Right atrium auricular region (tissue), 2 donors: ENCODE measurements around the gene DHRS11. TPM values are rescaled to one million over a fixed set of nuclear protein-coding genes. Genes with fewer than 3 reads are reported as not detected.

Experiments used
- DNase-seq: peaks from one replicate; pipeline ENCODE4 v3.0.0-alpha.2; 2019; ENCODE audit warnings: low spot score
- H3K27ac ChIP-seq, 2 donors: fragments of 200-600 bp; sonication (generic); 1 replicate in 1 of 2; 2 replicates in 1 of 2; pipeline ENCODE4 v1.5.1; 2016 to 2019
- H3K27me3 ChIP-seq, 2 donors: fragments of 200-600 bp; sonication (generic); one replicate each; pipeline versions ENCODE4 v1.5.1 to v1.6.0; 2017 to 2019
- H3K36me3 ChIP-seq: fragments of 200-600 bp; sonication (generic); one replicate; pipeline ENCODE4 v1.5.1; 2016
- H3K4me1 ChIP-seq, 2 donors: fragments of 200-600 bp; sonication (generic); one replicate each; pipeline versions ENCODE4 v1.5.1 to v1.6.0; 2017 to 2019
- H3K4me3 ChIP-seq, 2 donors: fragments of 200-600 bp; sonication (generic); 1 replicate in 1 of 2; 2 replicates in 1 of 2; pipeline ENCODE4 v1.5.1; 2017 to 2019; ENCODE audit warnings: mild to moderate bottlenecking in 1 of 2, moderate library complexity in 1 of 2
- H3K9me3 ChIP-seq, 2 donors: fragments of 200-600 bp; sonication (generic); one replicate each; pipeline ENCODE4 v1.5.1; 2019
- total RNA-seq, 2 donors: library from RNA; depleted of rRNA; stranded (reverse); fragments of >200 nt; gene quantifications; one replicate each; pipeline ENCODE4 v1.1.0, GENCODE V29; 2016
- TF ChIP-seq, protein P1 (sequence below), 2 donors: fragments of 200-600 bp; sonication (generic); IDR thresholded peaks; one replicate each; pipeline ENCODE4 v1.5.1; 2019; ENCODE audit warnings: antibody characterized with exemption in 2 of 2

The DHRS11 gene
- total RNA-seq, 2 donors from 2014 or later, result 10.5 to 17.3 TPM

DNA sequence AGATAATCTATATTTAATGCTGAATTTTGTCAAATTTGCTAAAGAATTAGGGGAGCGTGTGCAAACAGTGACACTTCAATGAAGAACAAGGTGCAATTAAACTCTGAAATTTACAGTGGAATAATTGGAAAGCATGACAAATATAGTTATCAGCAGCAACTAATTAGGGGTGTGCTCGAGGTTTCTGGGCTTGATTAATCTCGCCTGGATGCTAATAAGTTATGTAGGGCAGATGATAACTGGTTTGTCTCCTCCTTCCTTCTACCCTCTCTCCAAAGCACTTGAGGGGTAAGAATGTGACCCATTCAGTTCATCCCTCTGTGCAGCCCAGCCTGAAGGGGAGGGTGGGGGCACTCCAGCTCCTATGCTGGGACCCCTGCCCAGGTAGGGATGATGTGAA is 31.6 kb downstream of the DHRS11 start:
- H3K27ac ChIP-seq, result no peak overlapping the region
- no peak overlapping the region for H3K4me3 ChIP-seq
- no peaks in the 10 kb centered on the region for H3K27me3 ChIP-seq
- H3K36me3 ChIP-seq, result no peaks in the 10 kb centered on the region
- TF ChIP-seq, protein P1, sequence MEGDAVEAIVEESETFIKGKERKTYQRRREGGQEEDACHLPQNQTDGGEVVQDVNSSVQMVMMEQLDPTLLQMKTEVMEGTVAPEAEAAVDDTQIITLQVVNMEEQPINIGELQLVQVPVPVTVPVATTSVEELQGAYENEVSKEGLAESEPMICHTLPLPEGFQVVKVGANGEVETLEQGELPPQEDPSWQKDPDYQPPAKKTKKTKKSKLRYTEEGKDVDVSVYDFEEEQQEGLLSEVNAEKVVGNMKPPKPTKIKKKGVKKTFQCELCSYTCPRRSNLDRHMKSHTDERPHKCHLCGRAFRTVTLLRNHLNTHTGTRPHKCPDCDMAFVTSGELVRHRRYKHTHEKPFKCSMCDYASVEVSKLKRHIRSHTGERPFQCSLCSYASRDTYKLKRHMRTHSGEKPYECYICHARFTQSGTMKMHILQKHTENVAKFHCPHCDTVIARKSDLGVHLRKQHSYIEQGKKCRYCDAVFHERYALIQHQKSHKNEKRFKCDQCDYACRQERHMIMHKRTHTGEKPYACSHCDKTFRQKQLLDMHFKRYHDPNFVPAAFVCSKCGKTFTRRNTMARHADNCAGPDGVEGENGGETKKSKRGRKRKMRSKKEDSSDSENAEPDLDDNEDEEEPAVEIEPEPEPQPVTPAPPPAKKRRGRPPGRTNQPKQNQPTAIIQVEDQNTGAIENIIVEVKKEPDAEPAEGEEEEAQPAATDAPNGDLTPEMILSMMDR (IDR thresholded peaks at IDR 0.05), result no peak
- no peaks in the 10 kb centered on the region for H3K4me1 ChIP-seq
- H3K9me3 ChIP-seq, result no peaks in the 10 kb centered on the region
- no peak for DNase-seq

DNA sequence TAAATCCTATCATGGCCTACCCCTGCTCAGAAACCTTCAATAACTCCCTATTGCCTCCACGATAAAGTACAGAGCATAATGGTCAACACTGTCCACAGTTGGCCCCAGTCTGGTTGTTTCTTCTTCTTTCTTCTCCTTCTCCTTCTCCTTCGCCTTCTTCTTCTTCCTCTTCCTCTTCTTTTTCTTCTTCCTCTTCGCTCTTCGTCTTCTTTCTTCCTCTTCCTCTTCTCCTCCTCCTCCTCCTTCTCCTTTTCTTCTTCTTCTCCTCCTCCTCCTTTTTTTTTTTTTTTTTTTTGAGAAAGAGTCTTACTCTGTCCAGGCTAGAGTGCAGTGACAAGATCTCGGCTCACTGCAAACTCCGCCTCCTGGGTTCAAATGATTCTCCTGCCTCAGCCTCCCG is 33.5 kb downstream of the DHRS11 start:
- Histone ChIP-seq H3K27ac (no peak overlapping the region), H3K27me3 (no peaks in the 10 kb centered on the region), H3K4me1 (peaks cover 0 to 6% of the 10 kb centered on the region in 2 donors), H3K4me3 (no peak overlapping the region), H3K9me3 (no peaks in the 10 kb centered on the region), H3K36me3 (no peaks in the 10 kb centered on the region)
- DNase-seq, result no peak
- TF ChIP-seq, protein P1 (IDR thresholded peaks at IDR 0.05), result no peak

DNA sequence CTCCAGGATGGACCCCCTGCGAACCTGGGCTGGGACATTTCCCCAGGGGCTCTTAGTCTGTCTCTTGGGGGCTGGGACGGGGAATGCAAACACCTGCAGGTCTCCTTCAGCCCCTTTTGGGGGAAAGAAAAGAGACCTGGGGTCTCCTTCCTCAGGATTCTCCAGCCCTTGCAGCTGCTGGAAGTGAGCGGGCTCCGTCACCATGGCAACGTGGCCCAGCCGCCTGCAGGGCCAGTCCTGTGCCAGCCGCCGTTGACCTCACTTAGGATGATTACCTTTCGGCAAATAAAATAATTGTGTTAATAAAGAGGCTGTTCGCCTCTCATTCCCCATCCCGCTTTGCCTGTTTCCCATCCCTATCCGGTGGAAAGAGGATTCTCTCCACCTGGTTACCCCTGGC is 35.4 kb downstream of the DHRS11 start:
- TF ChIP-seq, protein P1 (IDR thresholded peaks at IDR 0.05), result no peak
- H3K27ac ChIP-seq, result no peak overlapping the region
- H3K4me1 ChIP-seq, result peaks cover 0 to 6% of the 10 kb centered on the region in 2 donors
- no peak overlapping the region for H3K4me3 ChIP-seq
- H3K27me3 ChIP-seq, result no peaks in the 10 kb centered on the region
- no peak for DNase-seq
- H3K9me3 ChIP-seq, result no peaks in the 10 kb centered on the region
- no peaks in the 10 kb centered on the region for H3K36me3 ChIP-seq

DNA sequence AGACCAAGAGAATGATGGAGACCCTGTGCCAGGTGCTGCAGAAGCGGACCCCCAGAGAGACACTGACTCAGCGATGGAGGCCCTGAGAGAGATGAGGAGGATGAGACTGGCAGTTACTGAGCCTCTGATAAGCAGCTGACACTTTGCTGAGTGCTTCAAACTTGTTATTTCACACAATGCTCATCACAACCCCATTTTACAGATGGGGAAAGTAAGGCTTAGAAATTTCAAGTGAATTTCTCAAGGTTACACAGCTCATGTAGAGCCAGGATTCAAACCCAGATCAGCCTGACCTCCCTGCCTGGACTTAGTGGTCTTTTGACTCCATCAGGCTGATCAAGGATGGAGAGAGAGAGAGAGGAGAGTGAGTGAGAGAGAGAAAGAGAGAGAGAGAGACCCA is 36.9 kb downstream of the DHRS11 start:
- H3K4me1 ChIP-seq, result peaks cover 0 to 6% of the 10 kb centered on the region in 2 donors
- H3K4me3 ChIP-seq, result no peak overlapping the region
- DNase-seq, result no peak
- no peak overlapping the region for H3K27ac ChIP-seq
- no peaks in the 10 kb centered on the region for H3K9me3 ChIP-seq
- no peaks in the 10 kb centered on the region for H3K36me3 ChIP-seq
- TF ChIP-seq, protein P1 (IDR thresholded peaks at IDR 0.05), result no peak
- no peaks in the 10 kb centered on the region for H3K27me3 ChIP-seq

DNA sequence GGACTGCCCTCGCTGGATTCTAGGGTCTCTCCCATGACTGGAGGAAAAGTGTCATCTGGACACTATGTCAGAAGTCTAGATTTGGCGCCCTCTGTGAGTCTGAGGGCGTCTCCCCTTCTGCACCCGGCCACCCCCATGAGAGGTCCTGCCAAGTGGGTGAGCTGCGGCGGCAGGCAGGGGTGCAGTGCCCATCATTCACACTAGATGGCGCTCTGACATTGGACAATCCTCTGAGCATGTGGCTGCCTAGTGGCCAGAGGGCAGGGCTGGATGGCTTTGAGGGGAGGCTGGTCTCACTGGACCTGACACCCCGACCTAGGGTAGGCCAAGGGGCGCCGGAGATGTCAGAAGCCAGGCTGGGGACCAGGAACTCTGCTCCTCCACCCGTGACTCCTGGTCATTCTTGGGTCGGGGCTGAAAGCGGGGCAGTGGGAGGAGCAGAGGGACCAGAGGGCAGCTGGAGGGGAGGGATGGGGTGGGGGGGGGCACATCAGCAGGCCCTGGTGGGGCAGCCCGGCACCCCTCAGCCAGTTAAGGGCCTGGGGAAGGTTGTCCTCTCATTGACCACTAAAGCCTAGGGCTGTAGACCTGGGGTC is 37.7 kb downstream of the DHRS11 start:
- Histone ChIP-seq H3K27me3 (no peaks in the 10 kb centered on the region), H3K4me1 (peaks cover 0 to 6% of the 10 kb centered on the region in 2 donors), H3K4me3 (no peak overlapping the region), H3K9me3 (no peaks in the 10 kb centered on the region), H3K27ac (no peak overlapping the region), H3K36me3 (no peaks in the 10 kb centered on the region)
- DNase-seq, result peak; percentile 86
- TF ChIP-seq, protein P1 (IDR thresholded peaks at IDR 0.05), result peak; percentile 99

DNA sequence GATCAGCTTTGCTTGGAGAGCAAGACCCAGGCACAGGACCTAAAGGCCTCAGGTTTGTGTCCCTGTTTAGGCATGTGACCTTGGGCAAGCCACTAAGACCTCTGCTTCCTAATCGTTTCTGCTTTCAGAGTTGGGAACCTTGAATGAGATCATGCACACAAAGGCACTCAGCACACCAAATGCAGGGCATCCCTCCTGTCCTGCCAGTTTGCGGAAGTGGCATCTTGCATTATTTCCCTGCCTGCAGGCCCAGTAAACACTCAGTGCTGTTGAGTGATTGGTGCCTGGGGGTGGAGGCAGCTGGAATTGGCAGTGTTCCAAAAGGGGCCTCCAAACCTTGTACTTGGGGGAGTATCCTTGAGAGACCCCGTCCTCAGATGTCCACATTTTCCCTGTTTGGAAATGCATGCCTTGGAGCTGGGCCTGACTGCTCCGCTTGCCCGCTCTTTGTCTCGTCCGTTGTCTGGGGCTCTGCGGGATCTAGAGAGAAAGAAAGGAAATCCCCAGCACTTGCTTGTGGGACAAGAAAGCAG is 38.4 kb downstream of the DHRS11 start:
- H3K27ac ChIP-seq, result no peak overlapping the region
- H3K4me1 ChIP-seq, result peaks cover 0 to 6% of the 10 kb centered on the region in 2 donors
- DNase-seq, result no peak
- H3K9me3 ChIP-seq, result no peaks in the 10 kb centered on the region
- no peak overlapping the region for H3K4me3 ChIP-seq
- H3K27me3 ChIP-seq, result no peaks in the 10 kb centered on the region
- TF ChIP-seq, protein P1 (IDR thresholded peaks at IDR 0.05), result no peak
- no peaks in the 10 kb centered on the region for H3K36me3 ChIP-seq
